SJSA1 (cell line): Measurements from ENCODE around the gene PAX5. TPM values are rescaled to one million over a fixed set of nuclear protein-coding genes. Genes with fewer than 3 reads are reported as not detected.

Experiments used
- DNase-seq, 2 experiments: peaks; one replicate each; pipeline ENCODE4 v3.0.0-alpha.2; 2015 to 2020; ENCODE audit warnings: low spot score in 2 of 2, low read depth in 1 of 2
- H3K27ac ChIP-seq: fragments of 250-450 bp; sonication (Bioruptor Pico); 2 replicates; pipeline ENCODE4 v1.5.1; 2020; ENCODE audit warnings: mild to moderate bottlenecking, moderate library complexity
- H3K27me3 ChIP-seq: fragments of 250-450 bp; sonication (Bioruptor Pico); replicated peaks from 2 replicates; pipeline ENCODE4 v1.5.1; 2020; ENCODE audit warnings: mild to moderate bottlenecking, moderate library complexity
- H3K36me3 ChIP-seq: fragments of 250-450 bp; sonication (Bioruptor Pico); 2 replicates; pipeline ENCODE4 v1.5.1; 2020; ENCODE audit warnings: mild to moderate bottlenecking
- H3K4me1 ChIP-seq: fragments of 250-450 bp; sonication (Bioruptor Pico); replicated peaks from 2 replicates; pipeline ENCODE4 v1.6.1; 2021; ENCODE audit warnings: mild to moderate bottlenecking
- H3K4me3 ChIP-seq: fragments of 250-450 bp; sonication (Bioruptor Pico); 2 replicates; pipeline ENCODE4 v1.5.1; 2020; ENCODE audit warnings: mild to moderate bottlenecking
- H3K9me3 ChIP-seq: fragments of 250-450 bp; sonication (Bioruptor Pico); replicated peaks from 2 replicates; pipeline ENCODE4 v1.5.1; 2020; ENCODE audit warnings: mild to moderate bottlenecking
- total RNA-seq: library from RNA; depleted of rRNA; stranded (reverse); fragments of >200 nt; shearing (Covaris generic); gene quantifications from 2 replicates; pipeline ENCODE4 v1.2.3, GENCODE V29; 2014

Gene PAX5
- total RNA-seq, 1 experiment from 2014 or later = not detected

GRCh38 chr9:36980148-36980974, 53.7 kb downstream of the PAX5 start:
- no peak overlapping the region for H3K27ac ChIP-seq
- no peaks in the 10 kb centered on the region for H3K36me3 ChIP-seq
- peaks cover 42% of the 10 kb centered on the region for H3K27me3 ChIP-seq
- H3K9me3 ChIP-seq = no peaks in the 10 kb centered on the region
- no peak for DNase-seq
- no peaks in the 10 kb centered on the region for H3K4me1 ChIP-seq
- H3K4me3 ChIP-seq = no peak overlapping the region

GRCh38 chr9:36976371-36977030, 57.6 kb downstream of the PAX5 start:
- Histone ChIP-seq H3K27ac (no peak overlapping the region), H3K4me1 (no peaks in the 10 kb centered on the region), H3K36me3 (no peaks in the 10 kb centered on the region), H3K27me3 (peaks cover 10% of the 10 kb centered on the region; the same call in 1 of the 2 replicates), H3K4me3 (no peak overlapping the region), H3K9me3 (no peaks in the 10 kb centered on the region)
- DNase-seq = no peak

GRCh38 chr9:36974731-36975130, 59.3 kb downstream of the PAX5 start:
- Histone ChIP-seq H3K4me3 (no peak overlapping the region), H3K27ac (no peak overlapping the region), H3K4me1 (no peaks in the 10 kb centered on the region), H3K27me3 (peaks cover 7% of the 10 kb centered on the region; the same call in 1 of the 2 replicates), H3K9me3 (no peaks in the 10 kb centered on the region), H3K36me3 (no peaks in the 10 kb centered on the region)
- DNase-seq = no peak

- no peaks in the 10 kb centered on the region for H3K9me3 ChIP-seq
- no peaks in the 10 kb centered on the region for H3K4me1 ChIP-seq
- H3K27ac ChIP-seq = no peak overlapping the region
- DNase-seq = peak in 1 of 2 experiments; percentile 28
- peaks cover 16% of the 10 kb centered on the region; the same call in 1 of the 2 replicates for H3K27me3 ChIP-seq
- no peak overlapping the region for H3K4me3 ChIP-seq
- no peaks in the 10 kb centered on the region for H3K36me3 ChIP-seq
Measured at GRCh38 chr9:36971935-36972488, 62.1 kb downstream of the PAX5 start.

- no peak for DNase-seq
Measured at GRCh38 chr9:36970007-36970888, 63.8 kb downstream of the PAX5 start.

GRCh38 chr9:36969216-36969771, 64.8 kb downstream of the PAX5 start:
- Histone ChIP-seq H3K4me1 (no peaks in the 10 kb centered on the region), H3K4me3 (no peak overlapping the region)
- DNase-seq = no peak

More at GRCh38 chr9:36970007-36970888, 63.8 kb downstream of the PAX5 start:
- Histone ChIP-seq H3K4me1 (no peaks in the 10 kb centered on the region), H3K27ac (no peak overlapping the region), H3K27me3 (peaks cover 16% of the 10 kb centered on the region; the same call in 1 of the 2 replicates), H3K4me3 (no peak overlapping the region), H3K36me3 (no peaks in the 10 kb centered on the region), H3K9me3 (no peaks in the 10 kb centered on the region)

GRCh38 chr9:36968574-36969215, 65.4 kb downstream of the PAX5 start:
- no peak for DNase-seq
- Histone ChIP-seq H3K36me3 (no peaks in the 10 kb centered on the region), H3K27me3 (peaks cover 16% of the 10 kb centered on the region; the same call in 1 of the 2 replicates), H3K9me3 (no peaks in the 10 kb centered on the region), H3K4me1 (no peaks in the 10 kb centered on the region), H3K27ac (no peak overlapping the region), H3K4me3 (no peak overlapping the region)

More at GRCh38 chr9:36969216-36969771, 64.8 kb downstream of the PAX5 start:
- no peaks in the 10 kb centered on the region for H3K9me3 ChIP-seq
- no peak overlapping the region for H3K27ac ChIP-seq
- H3K36me3 ChIP-seq = no peaks in the 10 kb centered on the region
- H3K27me3 ChIP-seq = peaks cover 16% of the 10 kb centered on the region; the same call in 1 of the 2 replicates

- Histone ChIP-seq H3K9me3 (no peaks in the 10 kb centered on the region), H3K27me3 (peaks cover 16% of the 10 kb centered on the region; the same call in 1 of the 2 replicates), H3K4me1 (no peaks in the 10 kb centered on the region), H3K4me3 (no peak overlapping the region), H3K27ac (no peak overlapping the region), H3K36me3 (no peaks in the 10 kb centered on the region)
- DNase-seq = no peak
Measured at GRCh38 chr9:36967997-36968396, 66.1 kb downstream of the PAX5 start.

- H3K4me3 ChIP-seq = no peak overlapping the region
- no peaks in the 10 kb centered on the region for H3K9me3 ChIP-seq
- H3K27ac ChIP-seq = no peak overlapping the region
- peaks cover 26% of the 10 kb centered on the region for H3K27me3 ChIP-seq
- no peaks in the 10 kb centered on the region for H3K36me3 ChIP-seq
- H3K4me1 ChIP-seq = no peaks in the 10 kb centered on the region
- DNase-seq = no peak
Measured at GRCh38 chr9:36966371-36967097, 67.5 kb downstream of the PAX5 start.

GRCh38 chr9:36964791-36965190, 69.3 kb downstream of the PAX5 start:
- no peaks in the 10 kb centered on the region for H3K4me1 ChIP-seq
- peaks cover 23% of the 10 kb centered on the region for H3K27me3 ChIP-seq
- H3K36me3 ChIP-seq = no peaks in the 10 kb centered on the region
- H3K27ac ChIP-seq = no peak overlapping the region
- no peaks in the 10 kb centered on the region for H3K9me3 ChIP-seq
- H3K4me3 ChIP-seq = no peak overlapping the region
- no peak for DNase-seq

- H3K36me3 ChIP-seq = no peaks in the 10 kb centered on the region
Measured at GRCh38 chr9:36963346-36963745, 70.7 kb downstream of the PAX5 start.

GRCh38 chr9:36962691-36963090, 71.4 kb downstream of the PAX5 start:
- no peak overlapping the region for H3K4me3 ChIP-seq
- H3K9me3 ChIP-seq = no peaks in the 10 kb centered on the region
- H3K27me3 ChIP-seq = peaks cover 19% of the 10 kb centered on the region; the same call in 1 of the 2 replicates
- DNase-seq = no peak
- H3K27ac ChIP-seq = no peak overlapping the region
- H3K4me1 ChIP-seq = no peaks in the 10 kb centered on the region
- H3K36me3 ChIP-seq = no peaks in the 10 kb centered on the region

More at GRCh38 chr9:36963346-36963745, 70.7 kb downstream of the PAX5 start:
- DNase-seq = no peak
- Histone ChIP-seq H3K4me1 (no peaks in the 10 kb centered on the region), H3K4me3 (no peak overlapping the region), H3K9me3 (no peaks in the 10 kb centered on the region), H3K27me3 (peaks cover 19% of the 10 kb centered on the region; the same call in 1 of the 2 replicates), H3K27ac (no peak overlapping the region)
